NK-92 (cell line): Measurements from ENCODE around the gene SHISA7.

Experiments
- DNase-seq: peaks from one replicate; lab custom pipeline; 2025; ENCODE audit not compliant: unreplicated experiment; lab: John Stamatoyannopoulos, UW

SHISA7 gene

DNA sequence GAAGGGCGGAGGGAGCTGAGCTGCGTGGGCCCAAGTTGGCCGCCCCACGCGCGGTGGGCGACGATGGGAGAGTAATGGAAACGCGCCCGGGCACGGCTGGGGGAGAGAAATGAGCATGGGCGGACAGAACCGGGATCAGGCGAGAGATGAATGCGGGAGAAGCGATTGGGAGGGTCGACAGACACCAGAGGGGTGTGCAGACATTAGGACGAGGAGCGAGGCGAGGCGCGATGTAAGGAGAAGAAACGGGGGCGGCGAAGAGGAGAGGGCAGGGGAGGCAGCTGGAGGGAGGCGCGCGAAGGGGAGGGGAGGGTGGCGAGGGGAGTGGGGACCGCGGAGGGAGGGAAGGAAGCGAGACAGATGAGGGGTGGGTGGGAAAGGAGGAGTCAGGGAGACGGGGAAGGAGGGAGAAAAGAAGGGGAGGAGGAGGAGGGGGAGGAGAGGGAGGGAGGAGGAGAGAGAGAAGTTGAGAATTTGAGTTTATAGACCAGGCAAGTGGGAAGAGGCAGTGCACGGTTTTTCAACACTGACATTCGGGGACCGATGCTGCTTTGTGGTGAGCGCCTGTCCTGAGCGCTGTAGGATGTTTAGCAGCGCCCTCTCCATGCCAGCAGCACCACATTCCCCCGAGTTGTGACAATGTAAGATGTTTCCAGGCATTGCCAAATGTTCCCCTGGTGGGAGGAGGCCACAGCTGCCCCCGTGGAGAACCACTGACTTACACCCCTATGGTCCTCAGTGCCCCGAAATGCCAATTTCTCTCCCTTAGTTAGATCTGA, at the start of gene SHISA7:
Gene SHISA7 (minus strand): TSS at position 256 of the 779 bp plus-strand sequence. CDS start 437 bp downstream, outside the sequence.
- no peak for DNase-seq

- no peak for DNase-seq
These were observed 49.4 kb upstream of the SHISA7 start for GRCh38 chr19:55492362-55492944.

DNA sequence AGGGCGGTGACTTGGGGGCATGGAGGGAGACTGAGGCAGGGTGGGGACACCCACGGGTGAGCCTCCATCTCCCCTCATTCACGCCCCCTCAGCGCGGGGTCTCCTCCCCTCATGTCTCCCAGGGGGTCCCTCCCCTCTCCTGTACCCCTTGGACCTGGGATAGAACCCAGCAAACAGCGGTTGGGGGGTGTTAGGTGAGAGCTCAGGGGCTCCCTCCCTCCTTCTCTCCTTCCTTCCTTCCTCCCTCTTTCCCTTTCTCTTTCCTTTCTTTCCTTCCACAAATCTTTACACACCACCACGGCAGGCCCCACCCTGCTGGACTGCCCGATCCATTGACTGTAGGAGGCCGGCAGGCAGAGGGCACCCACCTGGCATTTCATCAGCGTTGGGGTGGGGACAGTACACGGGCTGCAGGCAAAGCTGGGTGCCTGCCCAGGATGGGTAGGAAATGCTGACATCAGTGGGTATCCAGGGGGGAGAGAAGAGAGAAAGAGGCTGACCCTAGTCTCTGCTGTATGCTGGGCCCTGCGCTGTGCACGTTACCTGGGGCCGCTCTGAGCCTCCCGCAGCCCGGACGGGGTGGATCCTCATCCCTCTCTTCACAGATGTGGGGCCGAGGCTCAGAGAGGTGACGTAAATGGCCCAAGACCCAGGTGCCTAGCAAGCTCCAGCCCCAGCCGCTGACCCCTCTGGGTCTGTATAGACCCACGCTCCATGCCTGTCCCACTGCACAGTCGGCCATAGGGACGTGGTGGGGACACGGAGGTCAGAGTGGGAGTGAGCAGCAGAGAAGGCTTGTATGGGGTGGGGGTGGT, 48.7 kb upstream of the SHISA7 start:
- no peak for DNase-seq

DNA sequence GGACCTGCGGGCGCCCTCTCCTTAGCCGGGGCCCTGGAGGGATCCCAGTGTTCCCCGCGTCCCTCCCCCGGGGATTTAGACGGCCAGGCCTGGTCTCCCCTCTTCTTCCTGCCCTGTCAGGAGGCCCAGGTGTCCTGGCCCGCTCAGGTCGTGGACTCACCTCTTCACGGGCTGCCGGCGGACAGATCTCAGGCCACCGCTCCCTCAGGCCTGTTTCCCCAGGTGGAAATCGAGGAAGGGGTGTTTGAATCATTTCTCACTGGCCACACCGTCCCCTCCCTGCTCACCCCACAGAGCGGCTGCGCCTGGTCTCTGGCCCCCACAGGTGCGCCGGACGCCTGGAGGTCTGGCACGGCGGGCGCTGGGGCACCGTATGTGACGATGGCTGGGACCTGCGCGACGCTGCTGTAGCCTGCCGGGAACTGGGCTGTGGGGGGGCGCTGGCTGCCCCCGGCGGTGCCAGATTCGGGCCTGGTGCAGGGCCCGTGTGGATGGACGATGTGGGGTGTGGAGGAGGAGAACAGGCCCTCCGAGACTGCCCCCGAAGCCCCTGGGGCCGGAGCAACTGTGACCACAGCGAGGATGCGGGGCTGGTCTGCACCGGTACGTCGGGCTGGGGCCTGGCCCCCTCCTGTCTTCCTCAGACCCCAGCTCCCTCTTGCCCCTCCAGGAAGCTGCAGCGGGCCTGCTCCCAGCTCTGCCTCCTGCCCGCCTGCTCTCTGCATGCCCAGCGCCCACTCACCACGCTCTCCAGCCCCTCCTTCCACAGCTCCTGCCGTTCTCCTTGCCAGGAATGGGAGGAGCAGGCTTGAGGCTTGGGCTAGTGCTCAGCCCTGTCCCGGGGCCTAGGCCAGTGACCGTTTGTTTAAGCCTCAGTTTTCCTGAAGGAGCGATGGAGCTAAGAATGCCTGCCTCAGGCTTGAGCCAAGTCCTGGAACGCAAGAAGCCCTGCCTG, 47.7 kb upstream of the SHISA7 start:
- no peak for DNase-seq

DNA sequence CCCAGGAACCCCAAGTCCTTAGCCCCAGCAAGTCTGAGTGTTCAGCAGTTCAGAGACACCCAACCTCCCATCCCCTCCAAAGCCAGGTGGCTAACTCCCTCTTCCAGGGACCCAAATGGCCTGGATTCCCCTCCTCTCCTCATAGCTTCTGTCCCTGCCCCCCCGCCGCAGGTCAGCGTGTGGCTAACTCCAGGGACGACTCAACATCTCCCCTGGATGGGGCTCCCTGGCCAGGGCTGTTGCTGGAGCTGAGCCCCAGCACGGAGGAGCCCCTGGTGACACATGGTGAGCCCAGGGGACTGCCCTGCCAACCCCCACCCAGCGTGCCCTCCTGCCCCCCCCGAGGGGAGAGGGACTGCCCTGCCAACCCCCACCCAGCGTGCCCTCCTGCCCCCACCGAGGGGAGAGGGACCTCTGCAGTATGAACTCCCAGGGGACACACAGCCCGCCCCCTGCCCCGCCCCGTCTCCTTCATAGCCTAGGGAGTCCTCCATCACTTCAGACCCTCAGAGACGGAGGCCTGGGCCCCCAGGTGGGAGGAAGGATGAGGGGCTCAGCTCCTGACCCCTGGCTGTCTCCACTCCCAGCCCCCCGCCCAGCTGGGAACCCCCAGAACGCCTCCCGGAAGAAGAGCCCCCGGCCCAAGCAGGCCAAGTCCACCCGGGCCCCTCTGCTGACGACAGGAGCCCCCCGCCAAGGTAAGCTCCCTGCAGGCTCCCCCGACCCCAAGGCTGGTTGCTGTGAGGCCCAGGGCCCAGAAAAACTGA, 46.8 kb upstream of the SHISA7 start:
- DNase-seq: no peak

DNA sequence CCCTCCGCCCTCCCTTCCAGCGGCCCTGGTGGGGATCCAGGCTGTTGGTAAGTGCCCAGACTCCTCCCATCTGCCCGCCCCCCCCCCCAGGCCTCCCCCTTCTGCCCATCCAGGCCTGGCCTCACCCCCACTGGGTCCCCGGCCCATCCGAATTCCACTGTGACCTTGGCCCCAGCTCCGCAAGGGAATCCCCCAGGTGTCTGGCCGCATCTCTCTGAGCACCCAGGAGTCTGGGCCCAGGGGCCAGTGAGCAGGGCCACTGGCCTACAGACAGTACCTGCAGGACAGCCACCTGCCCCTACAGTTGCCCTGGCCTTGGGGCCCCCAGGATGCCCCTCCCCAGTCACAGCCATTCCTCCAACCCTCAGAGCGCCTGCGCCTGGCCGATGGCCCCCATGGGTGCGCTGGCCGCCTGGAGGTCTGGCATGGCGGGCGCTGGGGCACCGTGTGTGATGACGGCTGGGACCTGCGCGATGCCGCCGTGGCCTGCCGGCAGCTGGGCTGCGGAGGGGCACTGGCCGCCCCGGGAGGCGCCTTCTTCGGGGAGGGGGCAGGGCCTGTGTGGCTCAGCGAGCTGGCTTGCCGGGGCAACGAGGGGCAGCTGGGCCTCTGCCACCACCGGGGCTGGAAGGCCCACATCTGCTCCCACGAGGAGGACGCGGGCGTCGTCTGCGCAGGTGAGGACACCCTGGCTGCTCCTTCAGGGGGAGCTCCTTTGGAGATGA, 46.0 kb upstream of the SHISA7 start:
- no peak for DNase-seq

GRCh38 chr19:55487924-55488687, 45.0 kb upstream of the SHISA7 start, which contains the start of gene SSC5D:
Gene SSC5D (plus strand): TSS chr19:55488436. CDS start chr19:55488590, 154 bp downstream.
- DNase-seq: no peak

DNA sequence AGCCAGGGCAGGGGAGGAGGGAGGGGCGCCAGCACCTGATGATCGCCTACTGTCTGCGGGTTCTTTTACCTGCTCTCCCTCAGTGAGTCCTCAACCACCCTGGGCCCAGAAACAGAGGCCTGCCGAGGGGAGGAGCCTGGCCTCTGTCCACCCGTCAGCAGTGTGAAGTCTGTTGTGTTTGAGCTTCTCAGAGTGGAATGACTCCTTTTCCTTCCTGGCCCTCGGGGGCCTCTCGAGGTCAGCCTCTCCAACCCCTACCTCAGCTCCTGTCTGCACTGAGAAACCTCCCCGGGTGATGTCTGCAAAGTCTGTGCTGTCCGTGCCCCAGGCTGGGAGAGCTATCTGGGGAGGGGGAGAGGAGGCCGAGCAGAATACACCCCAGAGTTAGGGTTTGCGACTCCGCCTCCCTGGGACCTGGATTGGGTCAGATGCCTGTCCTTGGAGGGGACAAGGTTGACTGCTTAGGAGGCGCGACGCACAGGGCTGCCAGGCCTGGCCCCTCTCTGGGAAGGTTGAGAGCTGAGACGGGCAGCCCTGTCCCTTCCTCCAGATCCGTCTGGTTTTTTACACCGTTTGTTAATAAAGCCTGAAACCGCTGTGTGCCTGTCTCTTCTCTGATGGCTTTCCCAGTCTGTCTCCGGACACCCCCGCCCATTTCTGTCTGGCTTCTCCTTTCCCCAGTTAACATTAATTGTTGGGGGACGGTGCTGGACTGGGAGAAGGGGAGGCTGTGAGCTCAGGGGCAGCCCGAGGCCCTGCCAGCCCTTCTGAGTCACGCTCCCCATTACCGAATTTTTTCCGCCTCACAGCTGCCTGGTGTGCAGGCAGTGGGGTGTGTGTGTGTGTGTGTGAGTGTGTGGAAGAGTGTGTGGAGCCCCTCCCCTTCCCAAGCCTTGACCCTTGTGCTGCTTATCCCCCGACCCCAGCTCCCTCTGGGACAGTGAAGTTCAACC, 44.1 kb upstream of the SHISA7 start:
- DNase-seq: no peak

DNA sequence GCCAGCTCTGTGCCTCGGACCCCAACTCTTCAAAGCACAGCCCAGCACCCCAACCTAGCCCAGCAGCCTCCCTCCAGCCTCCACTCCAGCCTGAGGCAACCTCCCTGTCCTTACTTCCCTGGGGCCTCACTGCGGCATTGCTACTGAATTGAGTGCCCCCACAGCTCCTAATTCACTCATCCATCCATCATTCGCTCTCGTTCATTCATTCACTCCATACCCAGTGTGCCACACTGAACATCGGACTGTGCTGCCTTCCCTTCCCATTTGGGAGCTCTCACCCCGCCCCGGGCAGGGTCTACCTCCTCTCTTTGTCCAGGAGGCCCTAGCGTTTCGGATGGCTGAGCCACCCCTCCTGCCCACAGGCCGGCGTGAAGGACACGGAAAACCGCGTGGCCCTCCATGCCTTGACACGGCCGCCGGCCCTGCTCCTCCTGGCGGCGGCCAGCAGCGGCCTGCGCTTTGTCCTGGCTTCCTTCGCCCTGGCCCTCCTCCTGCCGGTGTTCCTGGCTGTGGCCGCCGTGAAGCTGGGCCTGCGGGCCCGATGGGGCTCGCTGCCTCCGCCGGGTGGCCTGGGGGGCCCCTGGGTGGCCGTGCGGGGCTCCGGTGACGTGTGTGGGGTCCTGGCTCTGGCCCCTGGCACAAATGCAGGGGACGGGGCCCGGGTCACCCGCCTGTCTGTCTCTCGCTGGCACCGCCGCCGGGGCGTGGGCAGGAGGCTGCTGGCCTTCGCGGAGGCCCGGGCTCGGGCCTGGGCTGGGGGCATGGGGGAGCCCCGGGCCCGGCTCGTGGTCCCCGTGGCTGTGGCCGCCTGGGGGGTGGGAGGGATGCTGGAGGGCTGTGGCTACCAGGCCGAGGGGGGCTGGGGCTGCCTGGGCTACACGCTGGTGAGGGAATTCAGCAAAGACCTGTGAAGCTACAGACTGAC, 43.2 kb upstream of the SHISA7 start:
- no peak for DNase-seq

DNA sequence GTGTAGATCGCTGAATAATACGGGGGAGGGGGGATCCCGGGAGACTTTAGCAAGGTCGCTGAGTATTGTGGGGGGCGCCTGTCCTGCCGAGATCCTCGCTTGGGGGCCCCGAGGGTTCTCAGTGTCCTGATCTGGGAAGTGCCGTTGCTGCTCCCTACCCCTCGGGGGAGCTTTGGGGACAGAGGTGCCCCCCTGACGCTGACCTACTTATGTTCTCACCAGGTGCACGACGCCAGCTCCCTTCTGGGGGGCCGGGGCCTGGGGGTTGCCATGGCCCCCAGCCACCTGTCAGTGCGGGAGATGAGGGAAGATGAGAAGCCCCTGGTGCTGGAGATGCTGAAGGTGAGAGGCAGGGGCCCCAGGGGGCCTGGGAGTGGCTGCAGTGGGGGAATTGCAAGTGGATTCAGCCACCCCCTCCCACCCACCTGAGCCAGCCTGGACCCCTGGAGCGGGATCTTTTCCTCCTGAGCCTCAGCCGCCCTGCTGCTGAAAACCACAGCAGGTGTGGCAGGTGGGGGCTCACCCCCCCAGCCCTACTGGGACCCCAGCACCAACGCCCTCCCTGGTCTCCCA, 42.4 kb upstream of the SHISA7 start:
- DNase-seq: no peak

DNA sequence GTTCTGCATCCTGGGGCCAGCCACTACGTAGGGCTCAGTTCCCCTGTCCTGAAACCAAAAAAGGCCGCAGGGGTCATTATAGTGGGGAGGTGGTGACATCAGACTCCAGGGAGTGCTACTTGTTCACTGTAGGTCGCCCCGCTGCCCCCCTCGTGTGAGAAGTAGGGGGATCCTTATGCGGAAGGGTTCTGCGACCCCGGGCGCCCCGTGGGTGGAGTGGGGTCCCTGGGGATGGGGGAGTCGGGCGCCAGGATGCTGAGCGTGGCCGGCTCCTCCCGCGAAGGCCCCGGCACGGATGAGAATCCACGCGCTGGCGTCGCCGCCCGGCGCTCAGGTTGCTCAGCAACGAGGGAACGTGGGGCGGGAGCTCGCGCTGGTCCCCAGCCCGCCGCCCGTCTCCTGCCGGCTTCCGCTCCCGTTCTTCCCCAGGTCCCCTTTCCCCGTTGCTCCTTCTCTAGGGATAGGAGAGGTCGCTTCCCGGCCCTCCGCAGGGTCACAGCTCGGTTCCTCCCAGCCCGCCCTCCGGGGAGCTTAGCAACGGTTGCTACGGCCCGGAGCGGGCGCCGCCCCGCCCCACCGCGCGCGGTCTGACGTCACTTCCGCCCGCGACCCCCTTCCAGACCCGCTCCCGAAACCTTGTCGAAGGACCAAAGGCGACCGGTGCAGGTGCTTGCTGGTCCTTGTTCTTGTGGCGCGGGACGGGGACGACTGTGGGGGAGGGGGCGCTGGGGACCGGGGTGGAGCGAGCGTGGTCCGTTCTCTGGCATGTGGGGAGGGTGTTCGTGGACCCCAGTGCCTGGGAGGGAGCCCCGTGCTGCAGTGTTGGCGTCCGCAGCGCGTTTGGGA, 41.7 kb upstream of the SHISA7 start, which contains the start of gene NAT14:
Gene NAT14 (plus strand): TSS at position 596 of the 846 bp plus-strand sequence. CDS start 521 bp downstream, outside the sequence.
- no peak for DNase-seq

GRCh38 chr19:55483706-55484592, 40.8 kb upstream of the SHISA7 start:
- no peak for DNase-seq

- DNase-seq: no peak
These were observed 40.0 kb upstream of the SHISA7 start for GRCh38 chr19:55482967-55483705.
